Measurements from ENCODE around the gene CTLA4. TPM values are rescaled to one million over a fixed set of nuclear protein-coding genes. Genes with fewer than 3 reads are reported as not detected.
A peak's percentile ranks its signal among the peaks of the same experiment; 100 is the strongest.

The CTLA4 gene
- total and polyA plus RNA-seq, 9 of the 15 experiments (the other 6 are each of a cell fraction or from before 2014, with no cell fraction given), result 0.10 to 0.22 (median 0.11) TPM; not detected in 4

DNA sequence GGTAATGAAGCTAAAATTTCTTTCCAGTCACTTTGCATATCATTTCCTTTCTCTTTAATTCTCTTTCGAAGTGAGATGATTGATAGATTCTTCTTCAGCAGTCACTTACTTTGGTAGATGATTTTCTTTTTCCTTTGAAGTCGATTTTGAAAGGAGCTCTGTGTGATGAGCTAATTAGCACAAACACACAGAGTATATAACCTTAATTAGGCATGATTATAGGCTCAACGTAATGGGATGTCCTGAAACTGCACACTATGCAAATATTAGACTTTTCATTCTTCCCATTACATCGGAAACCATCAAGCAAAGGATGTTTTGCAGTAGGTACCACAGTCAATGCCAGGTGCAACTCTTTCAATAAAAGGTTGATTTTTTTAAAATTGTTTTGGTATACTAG, 6.4 kb upstream of the CTLA4 start:
- Histone ChIP-seq H3K9me1 (ENCODE audit: control insufficient read depth, insufficient read depth, low read length) (no peaks in the 10 kb centered on the region), H3K4me1 (replicated peaks in 1 of 2; ENCODE audit: control insufficient read depth in 2 of 2, insufficient read depth in 2 of 2, low read length in 2 of 2) (no peaks in the 10 kb centered on the region), H3K79me2 (ENCODE audit: control insufficient read depth, insufficient read depth, low read length) (no peaks in the 10 kb centered on the region), H3K4me3 (no peak overlapping the region), H3K9ac (ENCODE audit: insufficient read depth in 1 of 2, low read depth in 2 of 2, low read length in 2 of 2) (no peak overlapping the region), H3K36me3 (ENCODE audit: control insufficient read depth, insufficient read depth, low read length) (no peaks in the 10 kb centered on the region), H3K4me2 (ENCODE audit: insufficient read depth, low read length) (no peak overlapping the region), H2AFZ (ENCODE audit: low read depth, low read length) (no peak overlapping the region), H3K27ac (ENCODE audit: extremely low read depth, low read depth, low read length) (no peak overlapping the region), H4K20me1 (replicated peaks; ENCODE audit: control insufficient read depth, insufficient read depth, low read length) (no peaks in the 10 kb centered on the region), H3K9me3 (replicated peaks; ENCODE audit: control insufficient read depth, insufficient read depth, low read depth, low read length) (no peaks in the 10 kb centered on the region), H3K27me3 (ENCODE audit: control insufficient read depth in 2 of 2, insufficient read depth in 2 of 2, low read length in 2 of 2) (no peaks in the 10 kb centered on the region)
- CTCF ChIA-PET (ENCODE audit: low intra/inter-chr PET ratio), result no interaction called here
- TF ChIP-seq ZFPM2 (CRISPR knock-in tag; IDR thresholded peaks at IDR 0.05) (no peak), ZBTB5 (IDR thresholded peaks at IDR 0.05) (no peak), MIER1 (IDR thresholded peaks at IDR 0.05; ENCODE audit: low read depth) (no peak), ZNF561 (CRISPR knock-in tag; conservative IDR thresholded peaks at IDR 0.05) (no peak), GABPB1 (CRISPR knock-in tag; IDR thresholded peaks at IDR 0.05) (no peak), SMAD1 (IDR thresholded peaks at IDR 0.05; ENCODE audit: low read depth, low read length, partially characterized antibody) (no peak), DIDO1 (tag; IDR thresholded peaks at IDR 0.05; ENCODE audit: low read depth) (no peak), ZNF316 (IDR thresholded peaks at IDR 0.05) (peak; percentile 2; the same call in 1 of the 2 replicates), ATF6 (CRISPR knock-in tag; IDR thresholded peaks at IDR 0.05) (no peak)
- in situ Hi-C loops (cut with MboI), result no loop called here
- POLR2A ChIA-PET, result interaction anchor here (0.9 kb wide), 1 partner anchor 9 kb away, joined by 3 read pairs; no protein-coding TSS in a partner anchor
- 0% methylated on average over 4 of the region's 4 CpGs for WGBS (ENCODE audit: insufficient coverage, low coverage, missing lambda C conversion rate)
- ATAC-seq, result no peak
- FAIRE-seq, result no peak
- no TSS peak for BruUV-seq (replicated peaks)
- DNase-seq (ENCODE audit: extremely low read depth in 1 of 4, low spot score in 3 of 4), result no peak
- intact Hi-C loops (cut with micrococcal nuclease), result no loop called here
